Lung (tissue), 12 donors: Measurements from ENCODE around the gene CLSTN2. TPM values are rescaled to one million over a fixed set of nuclear protein-coding genes. Genes with fewer than 3 reads are reported as not detected.

Experiments used
- ATAC-seq: fragments of 200-7000 bp; cut with Tn5 transposase; one replicate; pipeline ENCODE4 v1.9.1; 2020; ENCODE audit warnings: moderate number of reproducible peaks; ENCODE audit not compliant: insufficient read depth, low FRiP score
- DNase-seq, 3 donors: peaks; one replicate each; pipeline ENCODE4 v3.0.0-alpha.2; 2013 to 2017
- H3K27ac ChIP-seq, 2 donors: one replicate each; pipeline ENCODE4 v1.5.1; 2013; ENCODE audit warnings: mild to moderate bottlenecking in 2 of 2, moderate library complexity in 2 of 2, control low read depth in 1 of 2, inconsistent platforms in 1 of 2, low read depth in 1 of 2, low read length in 1 of 2
- H3K27me3 ChIP-seq, 3 donors: one replicate each; pipeline ENCODE4 v1.5.1; 2013; ENCODE audit warnings: low read length in 2 of 3; ENCODE audit not compliant: control insufficient read depth in 3 of 3, insufficient read depth in 3 of 3
- H3K36me3 ChIP-seq, 4 donors: one replicate each; pipeline ENCODE4 v1.5.1; 2013; ENCODE audit warnings: low read length in 4 of 4, mild to moderate bottlenecking in 1 of 4, moderate library complexity in 1 of 4; ENCODE audit not compliant: control insufficient read depth in 4 of 4, insufficient read depth in 4 of 4
- H3K4me1 ChIP-seq, 5 donors: one replicate each; pipeline ENCODE4 v1.5.1; 2013; ENCODE audit warnings: low read length in 5 of 5, mild to moderate bottlenecking in 2 of 5, moderate library complexity in 1 of 5; ENCODE audit not compliant: control insufficient read depth in 5 of 5, insufficient read depth in 5 of 5
- H3K4me3 ChIP-seq: one replicate; pipeline ENCODE4 v1.5.1; 2013; ENCODE audit warnings: mild to moderate bottlenecking, control low read depth, moderate library complexity
- H3K9ac ChIP-seq, 2 donors: one replicate each; pipeline ENCODE4 v1.5.1; 2013; ENCODE audit warnings: low read length in 2 of 2, control low read depth in 1 of 2; ENCODE audit not compliant: insufficient read depth in 1 of 2
- H3K9me3 ChIP-seq, 4 donors: one replicate each; pipeline ENCODE4 v1.5.1; 2013; ENCODE audit warnings: low read length in 3 of 4, mild to moderate bottlenecking in 1 of 4, moderate library complexity in 1 of 4; ENCODE audit not compliant: control insufficient read depth in 4 of 4, insufficient read depth in 3 of 4
- WGBS, 2 donors: extraction: QIAGEN DNeasy Blood & Tissue Kit; methylation state at CpG; one replicate each; pipeline ENCODE4 v1.1.7; 2013; 5-methylcytosine and 5-hydroxymethylcytosine counted together
- polyA plus RNA-seq, 2 donors: library from polyadenylated mRNA; stranded (reverse); fragments of 200-250 nt; gene quantifications; one replicate each; pipeline ENCODE4 v1.2.1, GENCODE V29; 2013
- total RNA-seq, 2 donors: library from RNA; depleted of rRNA in 1 of 2; stranded (reverse); fragments of >200 nt in 1 of 2; gene quantifications; one replicate each; pipeline ENCODE4 v1.2.1, GENCODE V29; 2014 to 2021
- TF ChIP-seq, protein P1 (sequence below): IDR thresholded peaks from 2 replicates; pipeline ENCODE4 v1.5.1; 2012; ENCODE audit warnings: mild to moderate bottlenecking; ENCODE audit errors: control extremely low read depth, extremely low read depth
- donor health status: control.
- donor health status: control.
- donor health status: Bipolar disorder and iron deficiency.
- donor health status: healthy.
- donor health status: DM: yes; HTN: yes; CAD: no.

The CLSTN2 gene
- total and polyA plus RNA-seq, 4 donors, result 0.07 to 2.4 (median 1.3) TPM

DNA sequence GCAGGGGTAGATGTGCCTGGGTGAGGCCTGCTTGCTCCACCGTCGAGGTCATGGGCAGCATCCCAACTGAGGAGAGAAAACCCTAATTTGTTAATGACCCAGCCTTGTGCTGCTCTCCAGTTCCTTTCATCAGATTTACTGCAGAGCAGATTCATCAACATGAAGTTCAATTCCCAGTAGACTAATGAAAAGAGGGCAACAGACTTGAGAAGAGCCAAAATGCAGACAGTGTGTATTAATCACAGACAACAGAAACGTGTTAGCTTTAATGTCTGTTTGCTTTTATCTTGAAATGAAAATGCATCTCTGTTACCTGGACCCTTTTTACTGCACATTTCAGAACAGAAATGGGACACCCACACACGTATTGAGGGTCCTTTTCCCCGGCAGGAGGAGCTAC lies 639.4 kb downstream of the CLSTN2 start:
- TF ChIP-seq, protein P1, sequence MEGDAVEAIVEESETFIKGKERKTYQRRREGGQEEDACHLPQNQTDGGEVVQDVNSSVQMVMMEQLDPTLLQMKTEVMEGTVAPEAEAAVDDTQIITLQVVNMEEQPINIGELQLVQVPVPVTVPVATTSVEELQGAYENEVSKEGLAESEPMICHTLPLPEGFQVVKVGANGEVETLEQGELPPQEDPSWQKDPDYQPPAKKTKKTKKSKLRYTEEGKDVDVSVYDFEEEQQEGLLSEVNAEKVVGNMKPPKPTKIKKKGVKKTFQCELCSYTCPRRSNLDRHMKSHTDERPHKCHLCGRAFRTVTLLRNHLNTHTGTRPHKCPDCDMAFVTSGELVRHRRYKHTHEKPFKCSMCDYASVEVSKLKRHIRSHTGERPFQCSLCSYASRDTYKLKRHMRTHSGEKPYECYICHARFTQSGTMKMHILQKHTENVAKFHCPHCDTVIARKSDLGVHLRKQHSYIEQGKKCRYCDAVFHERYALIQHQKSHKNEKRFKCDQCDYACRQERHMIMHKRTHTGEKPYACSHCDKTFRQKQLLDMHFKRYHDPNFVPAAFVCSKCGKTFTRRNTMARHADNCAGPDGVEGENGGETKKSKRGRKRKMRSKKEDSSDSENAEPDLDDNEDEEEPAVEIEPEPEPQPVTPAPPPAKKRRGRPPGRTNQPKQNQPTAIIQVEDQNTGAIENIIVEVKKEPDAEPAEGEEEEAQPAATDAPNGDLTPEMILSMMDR, result no peak
- 72 to 89% methylated on average over 5 of the region's 5 CpGs for WGBS, 2 donors
- H3K27ac ChIP-seq, result no peak overlapping the region
- no peak for DNase-seq
- peaks cover 0 to 1% (median 0%) of the 10 kb centered on the region in 5 donors for H3K4me1 ChIP-seq
- H3K9ac ChIP-seq, result no peak overlapping the region
- ATAC-seq, result no peak
- H3K9me3 ChIP-seq, result no peaks in the 10 kb centered on the region
- H3K36me3 ChIP-seq, result no peaks in the 10 kb centered on the region
- H3K27me3 ChIP-seq, result no peaks in the 10 kb centered on the region
- H3K4me3 ChIP-seq, result no peak overlapping the region

DNA sequence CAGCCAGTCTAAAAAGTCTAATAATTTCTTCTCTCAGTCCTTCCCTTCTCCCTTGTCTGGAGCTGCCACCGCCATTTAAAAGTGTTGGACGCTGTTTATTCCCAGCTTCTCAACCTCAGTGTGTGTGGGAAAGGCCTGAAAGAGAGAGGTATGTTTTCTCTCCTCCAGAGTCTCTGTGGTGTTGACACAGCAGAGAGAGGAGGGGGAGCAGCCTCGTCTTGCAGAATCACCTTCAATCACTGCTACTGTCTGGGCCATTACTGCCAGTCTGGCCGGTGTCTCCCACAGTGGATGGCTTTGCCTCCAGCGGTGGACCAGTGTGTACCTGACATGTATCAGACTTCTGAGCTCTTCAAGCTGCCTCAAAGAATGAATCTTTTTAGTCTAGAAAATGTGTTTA lies 641.5 kb downstream of the CLSTN2 start:
- Histone ChIP-seq H3K4me1 (no peaks in the 10 kb centered on the region), H3K36me3 (no peaks in the 10 kb centered on the region), H3K4me3 (no peak overlapping the region), H3K9ac (no peak overlapping the region), H3K27me3 (no peaks in the 10 kb centered on the region), H3K27ac (no peak overlapping the region), H3K9me3 (no peaks in the 10 kb centered on the region)
- no peak for DNase-seq
- no peak for ATAC-seq
- 64 to 65% methylated on average over 5 of the region's 5 CpGs for WGBS, 2 donors
- TF ChIP-seq, protein P1, result no peak

DNA sequence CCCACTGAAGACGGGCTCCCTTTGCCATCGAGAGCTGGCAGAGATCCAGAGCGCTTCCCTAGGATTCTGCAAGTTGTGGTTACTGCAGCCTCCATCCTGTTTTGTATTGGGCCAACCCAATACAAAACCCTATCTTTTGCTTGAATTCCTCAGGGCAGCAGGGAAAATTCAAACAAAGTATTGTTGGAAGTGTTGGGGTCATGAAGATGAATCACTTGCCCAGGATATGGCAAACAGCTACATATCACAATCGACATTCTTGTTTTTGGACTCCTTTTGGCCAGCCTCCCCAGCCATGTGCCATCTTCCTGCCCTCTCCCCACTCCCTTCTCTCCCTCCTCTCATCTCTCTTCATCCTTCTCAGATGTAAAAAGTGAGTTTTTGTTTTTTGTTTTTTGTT lies 642.9 kb downstream of the CLSTN2 start:
- no peak overlapping the region for H3K9ac ChIP-seq
- no peak for DNase-seq
- 76 to 86% methylated on average over 4 of the region's 4 CpGs for WGBS, 2 donors
- no peak overlapping the region for H3K4me3 ChIP-seq
- H3K27me3 ChIP-seq, result no peaks in the 10 kb centered on the region
- H3K36me3 ChIP-seq, result no peaks in the 10 kb centered on the region
- ATAC-seq, result no peak
- no peaks in the 10 kb centered on the region for H3K4me1 ChIP-seq
- TF ChIP-seq, protein P1, result no peak
- H3K27ac ChIP-seq, result no peak overlapping the region
- no peaks in the 10 kb centered on the region for H3K9me3 ChIP-seq

DNA sequence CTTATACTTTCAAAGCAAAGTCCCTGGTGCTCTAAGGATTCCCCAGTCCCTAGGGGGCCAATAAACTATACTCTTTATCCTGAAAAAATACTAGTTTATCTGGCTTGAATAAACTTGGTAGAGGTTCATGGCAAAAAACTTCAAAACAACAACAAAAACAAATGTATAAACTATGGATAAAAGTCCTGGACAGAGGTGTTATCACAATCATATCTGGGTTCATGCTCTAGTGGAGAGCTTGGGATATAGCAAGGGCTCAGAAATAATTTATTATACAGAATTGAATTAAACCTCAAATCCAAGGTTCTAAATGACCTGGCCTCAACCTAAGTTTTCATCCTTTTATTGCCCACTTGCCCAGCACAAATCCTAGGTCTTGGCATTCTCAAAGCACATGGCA lies 644.3 kb downstream of the CLSTN2 start:
- TF ChIP-seq, protein P1, result no peak
- Histone ChIP-seq H3K36me3 (no peaks in the 10 kb centered on the region), H3K4me3 (no peak overlapping the region), H3K4me1 (no peaks in the 10 kb centered on the region), H3K27me3 (no peaks in the 10 kb centered on the region), H3K27ac (no peak overlapping the region), H3K9ac (no peak overlapping the region), H3K9me3 (no peaks in the 10 kb centered on the region)
- ATAC-seq (no peak), DNase-seq (no peak)
